HG02642 (cell line): ENCODE results near the gene WRAP73.

Experiments
- ATAC-seq: cut with Tn5 transposase; IDR thresholded peaks from one replicate; pipeline ENCODE4 v1.9.1; 2021; ENCODE audit warnings: mild to moderate bottlenecking; ENCODE audit not compliant: unreplicated experiment, poor library complexity

Gene WRAP73

DNA sequence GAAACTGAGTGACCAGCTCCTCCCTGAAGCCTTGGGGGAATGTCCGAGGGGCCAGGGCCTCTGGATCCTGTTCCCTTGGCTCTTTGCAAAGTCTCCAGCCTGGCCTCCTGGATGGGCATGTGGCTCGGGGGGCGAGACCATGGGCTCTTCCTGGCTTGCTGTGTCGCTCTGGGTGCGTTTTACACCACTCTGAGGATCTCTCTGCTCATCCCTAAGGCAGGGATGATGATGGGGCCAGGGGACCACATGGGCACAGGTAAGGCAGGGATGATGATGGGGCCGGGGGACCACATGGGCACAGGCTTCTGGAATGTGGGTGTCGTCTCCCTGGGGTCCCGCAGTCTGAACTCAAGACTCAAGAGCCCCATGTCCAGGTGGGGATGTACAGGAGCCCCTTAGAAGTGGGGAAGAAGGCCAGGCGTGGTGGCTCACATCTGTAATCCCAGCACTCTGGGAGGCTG lies 20.1 kb upstream of the WRAP73 start:
- ATAC-seq: no peak

DNA sequence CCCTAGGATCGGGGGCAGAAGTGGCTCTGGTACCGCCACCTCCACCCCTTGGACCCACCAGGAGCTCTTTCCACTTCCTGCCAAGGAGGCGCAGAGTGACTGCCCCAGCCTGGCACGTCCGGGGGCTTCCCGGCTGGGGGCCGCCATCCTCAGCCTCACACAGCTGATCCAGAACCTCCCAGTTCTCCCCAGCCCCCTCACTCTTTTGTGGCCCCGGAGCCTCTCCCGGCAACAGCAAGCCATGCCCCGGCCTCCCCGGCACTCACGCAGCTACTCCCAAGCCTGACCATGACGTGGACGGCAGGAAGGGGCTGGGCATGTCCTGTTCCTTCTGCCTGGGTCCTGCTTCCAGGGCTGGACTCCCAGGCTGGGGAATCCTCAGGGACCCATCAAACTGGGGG lies 19.5 kb upstream of the WRAP73 start:
- ATAC-seq: no peak

DNA sequence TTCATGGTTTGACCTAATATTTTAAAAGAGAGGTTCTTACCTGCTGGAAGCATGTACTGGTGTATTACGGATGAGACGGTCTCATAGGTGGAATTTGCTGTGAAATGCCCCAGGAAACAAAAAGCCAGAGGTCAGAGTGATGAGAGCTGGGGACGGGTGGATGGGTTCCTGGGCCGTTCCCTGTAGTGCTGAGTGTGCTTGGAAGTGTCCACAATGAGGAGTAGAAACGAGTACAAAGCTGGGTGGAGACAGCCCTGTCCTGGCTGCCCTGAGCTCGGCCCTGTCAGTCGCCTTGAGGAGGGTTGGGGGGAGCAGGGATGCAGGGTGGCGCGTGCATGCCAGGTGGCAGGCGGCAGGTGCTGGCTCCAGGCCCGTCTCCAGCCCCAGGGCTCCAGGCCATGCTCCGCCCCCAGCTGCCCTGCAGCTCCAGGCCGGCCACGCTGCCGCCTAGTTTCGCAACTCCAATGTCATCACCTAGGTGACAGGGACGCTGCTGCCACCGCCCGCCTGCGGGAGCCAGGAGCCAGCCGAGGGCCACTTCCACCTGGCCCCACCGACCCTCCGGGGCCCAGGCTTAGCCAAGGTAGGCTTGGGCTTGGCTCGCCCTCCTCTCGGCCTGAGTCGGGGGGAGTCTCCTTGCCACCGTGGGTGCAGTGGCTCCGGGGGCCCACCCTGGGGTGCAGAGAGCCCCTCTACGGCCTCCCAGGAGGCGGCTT lies 18.8 kb upstream of the WRAP73 start:
- no peak for ATAC-seq

DNA sequence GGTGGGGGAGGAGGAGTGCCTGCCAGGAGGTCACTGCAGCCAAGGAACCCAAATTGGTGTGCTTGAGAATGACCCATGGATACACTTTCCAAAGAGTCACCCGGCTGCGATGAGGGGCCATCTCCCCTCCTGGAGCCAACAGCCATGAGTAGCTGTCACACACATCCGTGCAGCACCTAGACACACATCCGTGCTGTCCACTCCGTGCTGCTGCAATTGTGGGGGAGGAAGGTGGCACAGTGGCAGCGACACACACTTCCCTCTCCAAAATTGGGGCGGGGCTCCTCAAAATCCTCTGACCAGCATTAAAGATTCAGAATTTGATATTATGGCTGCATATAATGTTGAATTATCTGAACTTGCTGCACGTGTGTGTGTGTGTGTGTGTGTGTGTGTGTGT lies 18.2 kb upstream of the WRAP73 start:
- ATAC-seq: no peak

DNA sequence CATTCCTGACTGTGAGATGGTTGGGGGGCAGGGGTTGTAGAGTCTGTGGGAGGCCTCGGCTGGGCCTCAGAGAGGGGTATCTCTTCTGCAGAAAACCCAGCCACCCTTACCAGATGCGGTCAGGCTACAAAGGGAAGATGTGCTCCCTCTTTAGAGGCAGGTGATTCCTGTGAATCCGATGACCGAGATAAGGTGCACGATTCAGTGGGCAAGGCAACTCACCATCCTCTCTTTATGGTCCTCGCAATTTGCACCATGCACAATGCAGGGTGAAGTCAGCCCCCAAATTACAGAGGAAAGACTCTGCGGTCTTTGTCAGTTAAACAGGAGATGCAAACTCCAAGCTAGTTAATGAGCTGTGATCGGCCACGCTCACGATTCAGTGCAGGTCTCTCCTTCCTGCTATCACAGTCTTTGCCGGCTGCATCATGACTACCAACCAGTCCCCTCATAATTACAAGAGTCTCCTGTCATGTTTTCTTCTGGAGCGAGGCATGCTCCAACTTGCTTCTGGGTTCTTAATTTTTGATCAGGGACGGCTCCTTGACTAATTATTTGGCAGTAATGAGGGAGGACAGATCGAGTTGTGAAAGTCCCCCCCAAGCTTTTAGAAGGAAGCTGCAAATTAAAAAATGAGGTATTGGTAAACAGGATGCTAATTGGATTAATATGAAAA lies 14.9 kb upstream of the WRAP73 start:
- no peak for ATAC-seq

DNA sequence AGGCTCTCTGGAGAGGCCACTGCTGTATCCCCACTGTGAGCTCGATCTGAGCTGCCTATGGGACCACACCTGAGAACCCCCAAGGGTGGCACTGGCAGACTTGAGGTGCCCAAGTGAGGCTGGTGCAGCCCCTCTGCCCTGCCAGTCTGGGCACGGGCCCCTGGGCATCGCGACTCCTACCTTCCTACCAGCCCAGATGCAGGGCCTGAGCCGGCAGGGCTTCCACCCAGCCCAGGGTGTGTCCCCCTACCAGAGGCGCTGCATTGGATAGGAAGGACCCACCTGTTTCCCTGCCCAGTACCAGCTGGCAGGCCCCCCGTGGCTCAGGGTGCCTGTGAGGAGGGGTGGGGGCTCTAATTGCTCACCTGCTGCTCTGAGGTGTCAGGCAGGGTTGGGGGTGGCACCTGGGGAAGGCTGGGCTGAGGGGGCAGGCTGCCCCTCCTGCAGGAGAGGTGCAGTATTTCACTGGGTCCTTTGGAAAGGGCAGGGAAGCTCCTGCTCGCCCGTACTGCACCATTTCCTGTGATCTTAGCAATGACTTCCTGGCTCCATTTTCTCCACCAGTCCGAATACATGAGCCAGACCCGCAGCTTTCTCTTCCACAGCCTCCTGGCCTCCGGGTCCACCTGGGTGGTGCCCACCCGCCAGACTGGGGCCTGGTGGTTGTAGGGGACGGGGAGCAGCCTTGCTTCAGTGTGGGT lies 14.2 kb upstream of the WRAP73 start:
- ATAC-seq: no peak

DNA sequence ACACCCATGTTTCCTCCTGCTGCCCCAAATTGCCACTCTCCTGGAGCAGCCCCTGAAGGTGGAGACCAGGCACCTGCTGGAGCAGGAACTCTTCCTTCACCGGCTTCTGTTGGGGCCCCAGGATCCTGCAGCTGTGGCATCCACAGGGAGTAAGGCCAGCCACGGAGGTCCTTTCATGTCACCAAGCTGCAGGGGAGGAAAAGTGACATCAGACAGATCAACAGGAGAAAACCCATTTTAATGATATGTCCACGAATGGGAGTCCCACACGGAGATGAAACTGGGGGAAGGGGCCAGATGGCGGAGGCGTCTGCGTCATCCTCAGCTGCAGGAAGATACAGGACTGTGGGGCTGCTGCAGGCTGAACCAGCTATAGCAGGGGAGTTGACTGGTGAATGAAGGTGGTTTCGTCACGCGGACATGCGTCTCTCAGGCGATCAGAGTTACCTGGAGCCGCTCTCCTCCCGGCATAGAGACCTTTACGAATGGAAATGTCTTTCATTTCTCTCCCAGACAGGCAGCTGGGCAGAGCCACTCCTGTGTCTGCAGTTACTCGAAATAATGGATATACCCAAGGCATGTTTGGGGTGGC lies 12.3 kb upstream of the WRAP73 start:
- ATAC-seq: no peak

DNA sequence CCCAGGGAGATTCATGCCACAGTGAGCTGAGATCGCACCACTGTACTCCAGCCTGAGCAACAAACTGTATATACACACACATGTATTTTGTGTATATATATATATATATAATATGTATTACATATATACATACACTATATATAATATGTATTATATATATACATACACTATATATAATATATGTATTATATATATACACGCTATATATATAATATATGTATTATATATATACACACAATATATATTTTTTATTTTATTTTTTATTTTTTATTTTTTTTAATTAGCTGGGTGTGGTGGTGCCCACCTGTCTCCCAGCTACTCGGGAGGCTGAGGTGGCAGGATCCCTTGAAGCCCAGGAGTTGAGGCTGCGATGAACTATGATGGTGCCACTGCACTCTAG lies 11.7 kb upstream of the WRAP73 start:
- ATAC-seq: no peak

DNA sequence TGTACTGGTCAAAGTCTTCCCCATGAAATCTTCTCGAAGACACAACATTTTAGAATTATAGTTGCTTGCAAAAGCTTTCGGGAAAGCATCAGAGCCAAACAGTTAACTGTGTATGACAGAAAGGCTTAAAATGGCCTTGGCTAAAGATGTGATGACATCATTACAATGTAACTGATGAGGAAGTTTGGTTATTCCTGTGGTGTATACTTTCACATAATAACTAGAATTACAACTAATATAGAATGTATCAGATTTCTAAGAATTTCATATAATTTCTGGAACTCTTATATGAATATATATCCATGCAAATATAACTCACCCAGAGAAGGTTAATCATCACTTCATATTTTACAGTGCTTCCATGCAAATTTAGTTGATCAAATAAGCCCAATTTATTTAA lies 10.8 kb upstream of the WRAP73 start:
- no peak for ATAC-seq

DNA sequence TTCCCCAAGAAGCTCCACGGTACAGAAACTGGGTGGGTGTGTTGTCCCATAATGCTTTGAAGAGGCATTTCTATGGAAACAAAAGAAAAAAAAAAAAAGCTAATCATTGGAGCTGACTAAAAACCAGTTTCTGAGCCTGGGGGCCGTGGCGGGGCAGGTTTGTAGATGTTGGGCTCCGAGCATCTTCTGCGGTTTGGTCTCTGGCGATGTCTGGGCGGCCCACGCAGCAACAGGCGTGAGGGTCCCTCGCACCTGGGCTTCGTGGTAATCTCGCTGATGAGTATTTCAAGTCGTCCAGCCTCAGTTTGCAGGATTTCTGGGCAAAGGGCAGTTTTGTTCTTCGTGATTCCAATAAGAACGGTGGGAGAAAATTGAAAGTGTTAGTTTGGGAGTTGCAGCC lies 9.2 kb upstream of the WRAP73 start:
- ATAC-seq: no peak

DNA sequence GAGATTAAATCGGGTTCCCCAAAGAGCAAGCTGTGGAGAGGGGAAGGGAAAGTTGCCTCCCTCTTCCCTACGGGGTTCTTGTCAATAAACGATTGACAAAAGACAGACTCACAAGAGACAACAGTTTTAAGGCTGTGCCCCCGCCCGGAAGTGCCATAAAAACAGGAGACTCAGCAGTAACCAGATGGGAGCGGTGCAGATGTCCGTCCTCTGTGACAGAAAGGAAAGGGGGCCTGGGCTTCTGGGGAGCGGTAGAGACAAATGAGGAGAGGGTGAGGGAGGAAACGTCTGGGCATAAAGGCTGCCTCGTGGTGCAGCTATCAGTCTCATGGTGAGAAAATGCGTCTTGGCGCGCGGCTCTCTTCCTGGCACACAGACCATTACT lies 8.3 kb upstream of the WRAP73 start:
- ATAC-seq: no peak

DNA sequence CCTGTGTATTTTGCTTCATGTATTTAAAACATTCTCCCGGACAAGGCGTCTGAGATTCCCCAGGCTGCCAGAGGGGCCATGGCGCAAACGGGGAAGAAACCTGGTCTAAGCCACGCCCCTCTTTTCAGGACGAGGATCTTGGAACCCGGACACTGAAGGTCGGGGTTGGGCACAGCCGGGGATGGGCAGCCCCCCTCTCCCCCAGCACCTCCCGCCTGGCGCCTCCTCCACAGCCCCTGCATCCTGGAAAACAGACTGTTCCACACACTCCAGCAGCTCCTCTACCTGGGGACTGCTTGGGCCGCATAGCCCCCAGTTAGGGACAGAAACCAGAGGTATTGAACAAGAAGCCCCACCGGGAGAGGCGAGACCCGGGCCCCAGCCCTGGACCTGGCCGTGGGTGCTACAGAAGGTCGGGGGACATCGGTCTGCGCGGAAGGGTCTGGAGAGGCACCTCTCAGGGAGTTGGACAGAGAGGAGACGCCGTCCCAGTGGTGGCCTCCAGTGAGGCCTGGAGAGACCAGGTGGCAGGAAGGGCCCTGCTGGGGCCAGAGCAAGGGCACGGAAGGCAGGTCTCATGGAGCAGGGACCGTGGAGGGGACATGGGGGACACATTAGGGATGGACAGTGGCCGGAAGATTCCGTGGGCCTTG lies 7.8 kb upstream of the WRAP73 start:
- no peak for ATAC-seq

DNA sequence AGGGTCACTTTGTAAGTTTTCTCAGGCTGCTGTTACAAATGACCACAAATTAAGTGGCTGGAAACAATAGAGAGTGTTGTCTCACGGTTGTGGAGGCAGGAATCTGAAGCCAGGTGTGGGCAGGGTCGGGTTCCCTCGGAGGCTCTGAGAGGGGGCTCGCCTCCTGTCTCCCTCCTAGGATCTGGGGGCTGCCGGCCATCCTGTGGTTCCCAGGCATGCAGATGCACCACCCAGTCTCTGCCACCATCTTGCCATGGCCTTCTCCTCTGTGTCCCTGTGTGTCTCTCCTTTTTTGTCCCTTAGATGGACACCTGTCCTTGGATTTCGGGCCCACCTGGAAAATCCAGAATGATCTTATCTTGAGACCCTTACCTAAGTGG lies 7.2 kb upstream of the WRAP73 start:
- no peak for ATAC-seq

DNA sequence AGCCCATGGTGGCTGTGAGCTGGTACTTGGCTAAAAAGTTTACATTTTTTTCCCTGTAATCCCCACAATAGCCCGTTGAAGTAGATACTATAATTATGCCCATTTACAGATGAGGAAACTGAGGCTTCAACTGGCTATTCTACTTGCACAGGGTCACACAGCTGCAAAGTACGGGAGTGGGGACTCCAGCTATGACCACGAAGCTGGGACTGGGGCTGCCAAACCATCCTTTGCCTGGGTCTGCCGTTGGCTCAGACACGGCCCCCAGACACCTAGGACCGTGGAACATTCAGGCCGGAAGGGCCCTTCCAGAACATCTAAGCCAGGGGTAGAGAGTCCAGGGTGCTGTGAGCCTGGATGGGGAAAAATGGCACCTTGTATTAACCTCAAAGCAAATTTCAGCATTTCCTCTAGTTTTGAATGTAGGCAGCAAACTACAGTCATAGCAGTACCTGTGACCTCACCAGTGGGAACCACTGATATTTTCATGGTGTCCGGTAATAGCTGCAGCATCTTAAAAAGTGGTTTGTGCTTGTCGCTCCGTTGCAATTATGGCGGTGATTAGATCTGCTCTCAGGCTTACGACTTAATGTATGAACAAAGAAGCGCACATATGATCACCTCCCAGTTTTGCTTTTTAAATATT lies 6.7 kb upstream of the WRAP73 start:
- ATAC-seq: no peak

DNA sequence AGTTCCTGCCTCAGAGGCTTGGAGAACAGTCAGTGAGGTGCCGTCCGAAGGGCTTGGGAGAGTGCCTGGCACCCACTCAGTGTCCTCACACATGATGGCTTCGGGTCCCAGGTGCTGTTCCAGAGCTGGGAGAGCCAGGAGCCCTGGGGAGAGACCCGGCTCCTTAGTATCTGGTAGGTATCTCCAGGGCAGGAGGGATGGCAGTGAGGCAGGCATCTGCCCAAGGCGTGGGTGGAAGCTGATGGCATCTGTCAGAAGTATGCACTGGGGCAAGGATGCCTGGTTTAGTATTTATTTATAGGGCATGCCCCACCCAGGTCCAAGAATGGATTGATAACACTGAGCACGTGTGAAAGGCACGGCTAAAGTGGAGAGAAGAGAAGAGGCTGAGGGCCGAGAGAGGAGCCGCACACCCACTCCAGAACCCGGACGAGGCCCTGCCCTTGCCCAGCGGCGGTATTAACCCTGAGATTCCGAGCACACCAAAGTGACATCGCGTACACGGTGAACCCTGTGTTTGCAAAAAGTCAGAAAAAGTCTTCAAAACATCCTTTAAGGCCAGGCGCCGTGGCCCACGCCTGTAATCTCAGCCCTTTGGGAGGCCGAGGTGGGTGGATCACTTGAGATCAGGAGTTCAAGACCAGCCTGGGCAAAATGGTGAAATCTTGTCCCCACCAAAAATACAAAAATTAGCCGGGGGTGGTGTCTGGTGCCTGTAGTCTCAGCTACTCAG lies 4.8 kb upstream of the WRAP73 start:
- no peak for ATAC-seq

DNA sequence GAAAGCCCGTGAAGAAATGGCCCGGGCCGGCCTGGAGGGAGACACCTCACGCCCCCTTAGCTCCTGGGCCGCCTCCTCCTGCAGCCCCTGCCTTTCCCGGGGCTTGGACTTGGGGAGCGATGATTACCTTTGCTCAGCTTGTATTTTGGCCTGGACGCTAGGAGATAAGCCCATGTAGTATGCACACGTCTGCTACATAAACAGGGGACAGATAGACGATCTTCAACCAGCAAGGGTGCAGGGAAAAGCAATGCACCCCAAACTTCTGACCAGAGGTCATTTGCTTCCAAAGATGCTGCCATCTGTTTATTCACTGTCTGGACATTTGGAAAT lies 3.3 kb upstream of the WRAP73 start:
- ATAC-seq: no peak

DNA sequence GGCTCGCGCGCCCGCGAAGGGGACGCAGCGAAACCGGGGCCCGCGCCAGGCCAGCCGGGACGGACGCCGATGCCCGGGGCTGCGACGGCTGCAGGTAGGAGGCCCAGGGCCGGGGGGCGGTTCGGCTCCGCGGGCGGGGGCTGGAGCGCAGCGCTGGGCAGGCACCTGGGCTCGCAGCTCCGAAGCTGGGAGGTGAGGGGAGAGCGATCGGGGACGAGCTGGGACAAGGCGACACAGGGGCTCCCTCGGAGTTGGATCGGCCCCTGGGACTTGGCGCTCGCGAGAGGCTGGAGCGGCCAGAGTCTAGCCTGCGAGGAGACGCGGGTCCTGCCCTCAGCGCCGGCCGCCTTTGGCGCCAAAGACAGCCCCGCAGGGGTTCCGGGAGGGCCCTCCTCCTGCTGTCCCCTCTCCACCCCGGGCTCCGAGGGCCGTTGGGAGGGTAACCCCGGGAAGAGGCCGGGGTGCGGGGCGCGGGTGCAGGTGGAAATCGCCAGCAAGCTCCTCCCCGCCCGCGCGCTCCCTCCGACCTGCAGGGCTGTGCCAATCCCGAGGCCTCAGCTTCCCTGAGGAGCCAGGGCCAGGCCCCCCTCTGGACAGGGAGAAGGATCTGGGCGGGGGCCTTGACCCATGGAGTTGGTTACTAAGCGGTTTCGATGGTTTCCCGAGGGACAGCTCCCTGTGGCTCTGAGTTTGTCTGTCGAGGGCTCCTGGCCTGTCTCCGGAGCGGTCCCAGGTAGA lies 2.8 kb upstream of the WRAP73 start:
- no peak for ATAC-seq

DNA sequence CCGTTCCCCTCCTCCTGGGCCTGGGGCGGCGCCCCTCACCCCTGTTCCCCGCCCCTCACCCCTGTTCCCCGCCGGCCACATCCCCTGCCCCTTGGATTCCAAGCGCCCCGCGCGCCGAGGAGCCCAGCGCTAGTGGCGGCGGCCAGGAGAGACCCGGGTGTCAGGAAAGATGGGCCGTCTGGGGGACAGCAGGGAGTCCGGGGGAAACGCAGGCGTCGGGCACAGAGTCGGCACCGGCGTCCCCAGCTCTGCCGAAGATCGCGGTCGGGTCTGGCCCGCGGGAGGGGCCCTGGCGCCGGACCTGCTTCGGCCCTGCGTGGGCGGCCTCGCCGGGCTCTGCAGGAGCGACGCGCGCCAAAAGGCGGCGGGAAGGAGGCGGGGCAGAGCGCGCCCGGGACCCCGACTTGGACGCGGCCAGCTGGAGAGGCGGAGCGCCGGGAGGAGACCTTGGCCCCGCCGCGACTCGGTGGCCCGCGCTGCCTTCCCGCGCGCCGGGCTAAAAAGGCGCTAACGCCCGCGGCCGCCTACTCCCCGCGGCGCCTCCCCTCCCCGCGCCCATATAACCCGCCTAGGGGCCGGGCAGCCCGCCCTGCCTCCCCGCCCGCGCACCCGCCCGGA lies 2.1 kb upstream of the WRAP73 start, which contains the start of gene TP73:
TP73 (plus strand) TSS at position 587 of the 618 bp plus-strand sequence. CDS start 29,850 bp downstream, outside the sequence.
- no peak for ATAC-seq
